ENCODE data around the gene SORT1. TPM values are rescaled to one million over a fixed set of nuclear protein-coding genes. Genes with fewer than 3 reads are reported as not detected.

The SORT1 gene
- total RNA-seq, 6 experiments from 2014 or later = 51.6 to 78.4 (median 58.5) TPM

DNA sequence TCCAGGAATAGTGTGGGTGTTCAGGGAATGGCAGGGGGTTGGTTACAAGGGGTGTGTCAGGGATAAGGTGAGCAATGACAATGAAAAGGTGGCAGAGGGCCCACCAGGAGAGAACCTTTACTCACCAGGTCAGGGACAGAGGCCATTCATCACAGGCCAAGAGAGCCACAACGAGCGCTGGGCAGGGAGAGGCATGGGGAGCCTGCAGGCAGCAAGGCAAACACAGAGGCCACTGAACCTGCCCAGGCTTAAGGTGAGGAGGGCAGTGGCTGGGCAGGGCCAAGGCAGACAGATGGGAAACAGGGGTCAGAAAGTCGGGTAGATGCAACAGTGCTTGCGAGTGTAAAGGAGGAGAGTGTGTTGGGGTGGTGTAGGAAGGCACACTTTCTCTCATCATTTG, 62.6 kb downstream of the SORT1 start:
- no peak overlapping the region for H3K4me3 Mint-ChIP-seq
- no peak for TF ChIP-seq CTCF (IDR thresholded peaks at IDR 0.05)

DNA sequence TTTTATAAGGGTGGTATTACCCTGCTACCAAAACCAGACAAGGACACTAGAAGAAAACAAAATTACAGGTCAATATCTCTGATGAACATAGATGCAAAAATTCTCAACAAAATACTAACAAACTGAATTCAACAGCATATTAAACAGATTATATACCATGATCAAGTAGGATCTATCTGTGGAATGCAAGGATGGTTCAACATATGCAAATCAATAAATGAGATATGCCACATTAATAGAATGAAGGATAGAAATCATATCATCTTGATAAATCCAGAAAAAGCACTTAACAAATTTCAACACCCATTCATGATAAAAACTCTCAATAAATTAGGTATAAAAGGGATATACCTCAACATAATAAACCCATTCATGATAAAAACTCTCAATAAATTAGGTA, 66.6 kb downstream of the SORT1 start:
- Mint-ChIP-seq H3K9me3 (peaks cover 32% of the 10 kb centered on the region), H3K4me1 (ENCODE audit: low read depth) (no peaks in the 10 kb centered on the region), H3K27me3 (ENCODE audit: insufficient read depth) (no peaks in the 10 kb centered on the region; the same call in 1 of the 2 replicates), H3K27ac (no peak overlapping the region), H3K4me3 (no peak overlapping the region), H3K36me3 (ENCODE audit: low read depth) (peaks cover 65% of the 10 kb centered on the region)
- DNase-seq = no peak
- no peak for TF ChIP-seq CTCF (IDR thresholded peaks at IDR 0.05)

More for the DNA sequence above, 62.6 kb downstream of the SORT1 start:
- Mint-ChIP-seq H3K4me1 (ENCODE audit: low read depth) (no peaks in the 10 kb centered on the region), H3K27ac (no peak overlapping the region), H3K27me3 (ENCODE audit: insufficient read depth) (no peaks in the 10 kb centered on the region; the same call in 1 of the 2 replicates), H3K36me3 (ENCODE audit: low read depth) (peaks cover 60% of the 10 kb centered on the region), H3K9me3 (peaks cover 31% of the 10 kb centered on the region)
- no peak for DNase-seq

GRCh38 chr1:109327285-109327684, 70.4 kb downstream of the SORT1 start:
- Mint-ChIP-seq H3K27ac (no peak overlapping the region), H3K4me3 (no peak overlapping the region), H3K4me1 (ENCODE audit: low read depth) (no peaks in the 10 kb centered on the region), H3K9me3 (peaks cover 23% of the 10 kb centered on the region), H3K36me3 (ENCODE audit: low read depth) (peaks cover 45% of the 10 kb centered on the region), H3K27me3 (ENCODE audit: insufficient read depth) (no peaks in the 10 kb centered on the region)
- TF ChIP-seq CTCF (IDR thresholded peaks at IDR 0.05) = no peak
- DNase-seq = no peak

DNA sequence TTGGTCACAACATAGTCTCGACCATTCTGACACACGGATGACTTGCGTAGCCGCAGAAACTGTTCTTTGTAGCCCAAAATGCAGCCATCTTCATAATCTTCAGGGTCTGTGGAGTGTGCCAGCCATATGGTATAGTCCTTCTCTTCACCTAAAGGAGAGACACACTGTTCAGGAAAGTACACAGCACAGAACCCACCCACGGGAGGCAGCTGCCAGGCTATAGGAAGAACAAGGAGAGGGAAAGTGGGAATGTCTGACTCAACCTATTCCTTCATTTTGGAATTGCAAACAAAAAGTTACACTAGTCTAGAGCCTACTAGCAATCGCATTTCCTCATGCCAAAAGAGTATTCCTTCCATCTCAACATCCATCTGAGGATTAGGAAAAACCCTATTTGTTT, 74.7 kb downstream of the SORT1 start:
- no peak overlapping the region for H3K27ac Mint-ChIP-seq
- peaks cover 31% of the 10 kb centered on the region for H3K36me3 Mint-ChIP-seq (ENCODE audit: low read depth)
- TF ChIP-seq CTCF (IDR thresholded peaks at IDR 0.05) = no peak
- no peak for DNase-seq
- no peak overlapping the region for H3K4me3 Mint-ChIP-seq
- H3K4me1 Mint-ChIP-seq (ENCODE audit: low read depth) = no peaks in the 10 kb centered on the region
- H3K9me3 Mint-ChIP-seq = no peaks in the 10 kb centered on the region
- peaks cover 1% of the 10 kb centered on the region; the same call in 1 of the 2 replicates for H3K27me3 Mint-ChIP-seq (ENCODE audit: insufficient read depth)

GRCh38 chr1:109319114-109319513, 78.6 kb downstream of the SORT1 start:
- TF ChIP-seq CTCF (IDR thresholded peaks at IDR 0.05) = no peak
- Mint-ChIP-seq H3K27ac (no peak overlapping the region), H3K4me1 (ENCODE audit: low read depth) (peaks cover 9% of the 10 kb centered on the region), H3K27me3 (ENCODE audit: insufficient read depth) (peaks cover 1% of the 10 kb centered on the region; the same call in 1 of the 2 replicates), H3K36me3 (ENCODE audit: low read depth) (peaks cover 41% of the 10 kb centered on the region), H3K9me3 (no peaks in the 10 kb centered on the region), H3K4me3 (no peak overlapping the region)
- DNase-seq = no peak

DNA sequence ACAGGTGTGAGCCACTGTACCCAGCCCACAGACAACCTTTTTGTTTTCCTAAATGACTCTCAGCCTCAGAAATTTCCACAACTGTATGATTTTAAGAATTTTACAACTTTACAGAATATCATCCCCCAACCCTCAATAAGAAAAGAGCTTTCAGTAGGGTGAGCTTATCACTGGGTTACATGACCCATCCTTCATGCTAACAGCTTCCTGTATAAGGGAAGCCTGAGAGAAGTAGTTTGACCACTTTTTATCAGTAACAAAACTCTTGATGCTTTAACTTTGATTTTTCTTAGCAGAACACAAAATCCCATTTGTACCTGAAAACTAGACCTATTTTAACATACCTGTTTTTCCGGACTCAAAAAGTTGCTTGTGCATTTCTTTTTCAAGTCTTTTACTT, 81.2 kb downstream of the SORT1 start:
- DNase-seq = no peak
- no peak overlapping the region for H3K27ac Mint-ChIP-seq
- H3K36me3 Mint-ChIP-seq (ENCODE audit: low read depth) = peaks cover 33% of the 10 kb centered on the region
- no peaks in the 10 kb centered on the region for H3K9me3 Mint-ChIP-seq
- peaks cover 9% of the 10 kb centered on the region for H3K4me1 Mint-ChIP-seq (ENCODE audit: low read depth)
- H3K4me3 Mint-ChIP-seq = no peak overlapping the region
- no peak for TF ChIP-seq CTCF (IDR thresholded peaks at IDR 0.05)
- peaks cover 1% of the 10 kb centered on the region for H3K27me3 Mint-ChIP-seq (ENCODE audit: insufficient read depth)

Data from HFFc6 (cell line).